Measurements from ENCODE around the gene PCSK6.
"Not testable (repeated sequence)": the region's sequence is repeated elsewhere in the genome, so short reads cannot be mapped to it uniquely, and the experiment has no call there.

PCSK6 gene

GRCh38 chr15:101396484-101397261 lies 92.8 kb downstream of the PCSK6 start:
- no peak for DNase-seq

GRCh38 chr15:101394654-101395053 lies 94.9 kb downstream of the PCSK6 start:
- no peak for DNase-seq

GRCh38 chr15:101394056-101394630 lies 95.4 kb downstream of the PCSK6 start:
- DNase-seq: no peak

DNA sequence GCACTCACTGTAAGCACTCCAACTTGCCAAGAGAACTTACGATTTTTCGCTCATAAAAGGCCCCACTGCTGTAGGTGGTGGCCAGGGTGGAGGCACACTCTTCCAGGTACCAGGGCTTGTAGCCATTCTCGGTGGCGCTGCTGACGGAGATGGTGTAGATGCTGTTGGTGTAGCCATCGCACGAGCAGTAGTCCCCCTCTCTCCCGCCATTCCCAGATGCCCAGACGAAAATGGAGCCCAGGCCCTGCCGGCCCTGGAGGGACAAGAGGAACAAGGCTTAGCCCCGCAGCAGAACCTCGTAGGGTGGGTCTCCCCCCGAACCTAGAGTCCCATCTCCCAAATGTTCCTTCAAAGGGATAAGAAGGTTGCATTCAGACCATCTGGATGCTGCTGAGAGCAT lies 96.3 kb downstream of the PCSK6 start:
- no peak for DNase-seq

DNA sequence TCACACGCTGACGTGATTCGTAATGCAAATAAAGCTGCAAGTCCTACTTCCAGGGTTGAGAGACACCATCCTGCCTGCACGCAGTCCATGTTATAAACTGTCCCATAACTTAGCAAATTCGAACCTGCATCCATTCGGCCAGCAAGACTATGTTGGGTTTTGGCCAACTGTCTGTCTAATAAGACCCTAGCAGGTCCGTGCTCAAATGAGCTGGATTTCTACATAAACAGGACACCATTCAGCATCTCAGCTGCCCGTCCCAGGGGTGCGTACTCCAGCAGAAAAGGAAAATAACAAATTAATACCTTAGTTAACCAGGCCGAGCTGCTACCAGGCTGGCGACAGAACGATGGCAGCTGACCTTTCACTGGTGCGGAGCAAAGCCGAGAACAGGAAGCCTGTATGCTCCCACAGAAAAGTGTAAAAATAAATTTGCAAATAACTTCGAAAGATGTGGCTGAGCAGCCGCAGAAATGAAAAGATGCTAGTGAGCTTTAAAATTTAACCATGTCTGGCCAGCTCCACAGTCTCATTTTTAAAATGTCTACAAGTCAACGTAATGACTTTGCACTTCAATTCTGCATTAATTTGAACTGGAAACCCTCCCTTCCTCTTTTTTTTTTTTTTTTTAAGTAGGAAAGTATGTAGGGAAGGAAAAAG lies 97.4 kb downstream of the PCSK6 start:
- no peak for DNase-seq

DNA sequence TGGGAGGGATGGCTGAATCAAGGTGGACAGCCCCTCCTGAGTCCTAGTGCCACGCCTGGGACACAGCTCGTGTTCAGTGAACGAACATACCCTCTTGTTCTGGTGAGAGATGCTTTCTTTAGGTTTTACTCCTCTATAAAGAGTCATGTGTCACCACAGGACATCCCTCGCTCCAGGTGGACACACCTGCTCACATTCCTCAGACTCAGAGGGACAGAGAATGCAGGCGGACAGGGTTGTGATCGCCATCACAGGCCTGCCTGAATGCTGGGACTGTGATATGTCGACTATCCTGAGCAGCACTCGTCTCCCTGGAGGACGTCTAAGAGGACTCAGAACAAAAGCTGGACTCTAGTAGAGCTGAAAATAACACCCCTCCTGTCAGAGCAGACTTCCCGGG lies 98.1 kb downstream of the PCSK6 start:
- no peak for DNase-seq

DNA sequence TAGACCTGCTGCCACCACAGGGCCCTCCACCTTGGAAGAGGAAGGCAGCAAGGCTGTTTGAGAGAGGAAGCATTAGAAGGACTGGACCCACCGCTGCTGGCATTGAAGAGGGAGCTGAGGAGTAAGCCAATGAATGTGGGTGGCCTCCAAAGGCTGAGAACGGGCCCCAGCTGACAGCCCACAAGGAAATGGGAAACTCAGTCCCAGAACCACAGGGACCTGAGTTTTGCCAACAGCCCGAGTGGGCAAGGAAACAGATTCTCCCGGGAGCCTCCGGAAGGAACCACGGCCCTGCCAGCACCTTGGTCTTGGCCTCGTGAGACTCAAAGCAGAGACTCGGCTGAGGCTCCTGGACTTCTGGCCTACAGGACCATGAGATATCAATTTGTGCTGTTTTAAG lies 99.0 kb downstream of the PCSK6 start:
- DNase-seq: no peak

- DNase-seq: no peak
Observed at GRCh38 chr15:101390060-101390459, 99.4 kb downstream of the PCSK6 start.

- no peak for DNase-seq
Observed at GRCh38 chr15:101389362-101389761, 100.1 kb downstream of the PCSK6 start.

DNA sequence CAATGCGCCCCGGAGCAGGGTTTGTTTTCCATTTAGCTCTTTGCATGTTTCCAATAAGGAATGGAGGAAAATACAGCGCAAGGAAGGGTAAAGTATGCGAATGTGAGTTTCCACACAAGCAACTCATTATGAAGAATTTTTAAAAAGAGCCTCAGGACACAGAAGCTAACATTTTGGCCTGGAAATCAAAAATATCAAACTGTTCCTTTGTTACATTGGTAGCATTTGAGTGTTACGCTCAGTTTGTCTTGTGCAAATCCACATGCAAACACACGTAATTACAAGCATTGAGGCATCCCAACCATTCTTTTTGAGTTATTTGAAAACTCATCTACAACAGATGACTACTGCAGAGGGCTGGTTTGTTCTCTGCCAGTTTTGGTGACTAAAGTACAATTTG lies 101.5 kb downstream of the PCSK6 start:
- no peak for DNase-seq

DNA sequence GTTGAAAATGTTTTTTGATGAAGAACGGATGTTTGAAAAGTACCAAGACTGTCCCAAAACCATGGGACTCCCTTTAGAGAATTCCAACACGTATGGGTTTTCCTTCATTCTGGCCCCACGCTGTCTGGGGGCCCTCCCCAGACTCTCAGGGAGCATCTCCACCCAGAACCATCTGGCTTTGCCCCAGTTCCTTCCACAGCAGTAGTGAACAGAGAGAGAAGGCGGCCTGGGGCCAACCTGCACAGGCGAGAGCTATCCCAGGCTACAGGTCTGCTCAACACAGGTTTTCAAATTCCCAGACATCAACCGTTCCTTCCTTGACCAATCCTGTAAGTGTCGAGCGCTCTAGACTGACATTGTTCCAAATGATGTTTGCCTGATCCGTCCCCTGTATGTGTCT lies 101.9 kb downstream of the PCSK6 start:
- no peak for DNase-seq

GRCh38 chr15:101386967-101387366 lies 102.5 kb downstream of the PCSK6 start:
- no peak for DNase-seq

- DNase-seq: no peak
Observed at GRCh38 chr15:101386006-101386405, 103.5 kb downstream of the PCSK6 start.

DNA sequence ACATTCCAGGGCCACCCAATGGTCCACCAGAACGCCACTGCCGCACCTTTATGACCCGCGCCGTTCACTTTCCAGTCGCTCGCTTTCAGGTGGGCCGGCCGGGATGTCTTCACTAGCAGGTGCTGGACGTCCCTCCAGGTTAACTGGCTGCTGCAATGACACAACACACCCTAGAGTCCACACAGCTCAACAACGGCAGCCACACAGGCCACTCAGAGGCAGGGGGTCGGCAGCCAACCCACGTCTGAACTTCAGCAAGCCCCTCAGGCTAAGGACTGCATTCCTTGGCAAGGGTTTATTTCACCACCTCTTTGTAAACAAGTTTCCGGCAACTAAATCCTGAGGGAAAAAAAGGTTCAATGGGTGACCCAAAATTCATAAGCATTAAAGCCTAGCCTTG lies 105.2 kb downstream of the PCSK6 start:
- no peak for DNase-seq

DNA sequence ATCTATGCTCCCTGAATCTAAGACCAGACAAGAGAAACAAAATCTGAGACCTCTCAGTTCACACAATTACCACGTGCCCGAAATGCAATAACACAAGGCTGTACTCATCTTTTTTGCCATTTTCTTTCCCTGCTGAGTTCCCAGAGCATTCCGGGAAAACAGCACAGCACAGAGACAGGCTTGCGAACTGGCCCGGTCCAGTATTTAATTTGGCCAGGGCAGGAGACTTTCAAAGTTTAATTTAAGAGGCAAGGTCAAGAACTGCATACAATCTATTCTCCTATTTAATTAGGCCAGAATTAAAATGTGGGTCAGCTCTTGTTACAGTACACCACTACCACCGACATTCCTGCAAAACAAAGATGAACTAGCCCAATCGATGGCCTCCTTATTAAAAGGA lies 107.0 kb downstream of the PCSK6 start:
- no peak for DNase-seq

DNA sequence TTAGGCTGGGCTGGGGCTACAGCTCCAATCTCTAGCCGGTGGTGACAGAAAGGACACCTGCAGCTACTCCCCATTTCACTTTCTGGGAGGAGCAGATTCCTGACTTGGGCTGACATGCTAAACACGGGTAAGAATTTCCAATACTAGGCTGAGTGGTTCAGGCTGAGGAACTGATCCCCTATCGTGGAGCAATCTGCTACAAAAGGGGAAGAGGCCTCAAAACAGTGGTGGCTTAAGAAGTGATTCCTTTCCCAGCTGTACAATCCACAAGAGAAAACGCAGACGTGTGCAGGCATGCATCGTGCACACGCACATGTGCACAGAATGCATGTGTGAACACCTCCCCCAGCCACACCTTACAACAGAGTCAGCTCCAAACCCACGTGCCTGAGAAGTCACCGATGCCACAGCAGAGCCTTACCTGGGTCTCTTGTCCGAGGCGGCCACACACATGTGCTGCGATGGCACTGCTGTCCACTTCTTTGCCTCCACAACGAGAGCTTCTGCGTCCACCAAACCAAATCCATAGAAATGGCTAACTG lies 107.8 kb downstream of the PCSK6 start:
- DNase-seq: no peak

DNA sequence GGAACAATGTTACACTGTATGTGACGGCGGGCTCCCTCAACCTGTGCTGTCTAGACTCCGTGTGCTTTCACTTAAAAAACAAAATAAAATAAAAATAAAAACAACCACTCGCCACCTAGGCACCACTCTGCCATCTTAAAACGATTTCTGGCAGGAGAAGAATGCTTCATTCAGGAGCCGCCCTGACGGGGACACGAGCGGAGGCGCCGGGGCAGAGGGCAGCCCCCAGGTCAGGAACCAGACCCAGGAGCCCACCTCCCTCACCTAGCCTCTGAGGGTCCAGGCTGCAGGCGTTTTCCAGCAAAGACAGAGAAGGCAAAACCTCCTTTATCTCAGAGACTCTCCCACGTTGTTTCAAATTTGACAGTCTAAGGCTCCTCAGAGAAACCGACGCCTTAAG lies 109.4 kb downstream of the PCSK6 start:
- no peak for DNase-seq

- DNase-seq: no peak
Observed at GRCh38 chr15:101379647-101380046, 109.9 kb downstream of the PCSK6 start.

GRCh38 chr15:101378879-101379278 lies 110.6 kb downstream of the PCSK6 start:
- no peak for DNase-seq

- no peak for DNase-seq
Observed at GRCh38 chr15:101378171-101378755, 111.2 kb downstream of the PCSK6 start.

DNA sequence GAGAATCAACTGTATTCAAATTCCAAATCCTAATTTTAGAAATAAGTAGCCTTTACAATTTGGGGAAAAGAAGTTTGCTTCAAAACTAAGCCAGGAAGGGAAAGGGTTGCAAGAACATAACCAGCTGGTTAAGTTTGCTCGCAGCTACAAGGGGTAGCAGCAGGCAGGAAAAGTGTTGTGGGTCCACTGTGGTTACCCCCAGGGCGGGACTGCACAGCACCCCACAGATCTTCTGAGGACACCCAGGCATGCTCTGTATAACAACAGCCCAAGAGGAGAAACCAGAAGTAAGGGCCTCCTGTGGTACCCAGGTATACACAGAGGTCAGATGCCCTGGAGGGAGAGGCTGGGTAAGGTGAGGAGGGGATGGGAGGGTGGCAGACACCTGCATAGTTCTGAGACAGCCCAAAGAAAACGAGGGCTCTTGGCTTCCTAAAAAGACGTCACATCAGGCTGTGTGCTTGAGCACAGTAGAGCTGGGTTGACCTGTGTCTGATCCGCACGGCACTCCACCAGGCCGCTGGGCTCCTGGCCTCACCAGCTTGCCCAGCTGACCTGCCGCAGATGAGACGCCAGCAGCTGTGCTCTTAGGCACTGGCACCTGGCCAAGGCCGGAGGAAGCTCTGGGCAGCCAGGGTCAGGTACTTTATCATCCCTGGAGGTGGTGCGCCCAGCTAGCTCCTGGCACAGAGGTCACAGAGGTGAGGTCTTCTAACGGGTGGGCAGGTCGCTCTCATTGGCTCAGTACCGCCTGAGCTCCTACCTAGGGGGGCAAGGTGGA lies 112.7 kb downstream of the PCSK6 start:
- DNase-seq: no peak

GRCh38 chr15:101375006-101375405 lies 114.5 kb downstream of the PCSK6 start:
- DNase-seq: not testable (repeated sequence)

DNA sequence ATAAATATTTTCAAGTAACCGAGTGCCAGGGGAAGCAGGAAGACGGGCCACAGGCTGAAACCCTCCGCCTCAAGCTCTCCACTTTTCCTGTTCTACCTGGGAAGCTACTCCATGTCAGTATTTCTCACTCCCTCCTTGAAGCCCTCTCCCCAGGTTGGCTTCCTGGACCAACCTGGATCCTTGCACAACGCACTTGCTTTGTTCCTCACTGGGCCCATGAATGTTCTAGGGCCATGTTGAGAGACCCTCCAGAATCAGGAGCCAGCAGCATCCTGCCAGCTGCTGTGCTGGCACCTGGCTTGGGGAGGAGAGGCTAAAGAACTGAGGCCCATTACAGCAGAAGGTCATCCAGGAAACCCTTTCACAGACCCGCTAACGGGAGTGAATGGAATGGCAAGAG lies 115.2 kb downstream of the PCSK6 start:
- DNase-seq: no peak
